HEK293T (cell line): ENCODE data around the gene SMIM5.

Experiments
- ARNT ChIP-seq: fragments of 450-650 bp; IDR thresholded peaks from 2 replicates; pipeline ENCODE4 v1.6.1; 2017; ENCODE audit warnings: mild to moderate bottlenecking
- BHLHE40 ChIP-seq: fragments of 450-650 bp; IDR thresholded peaks from 2 replicates; pipeline ENCODE4 v1.6.1; 2016; ENCODE audit warnings: mild to moderate bottlenecking, moderate library complexity, borderline replicate concordance
- HDGF ChIP-seq: fragments of 450-650 bp; IDR thresholded peaks from 2 replicates; pipeline ENCODE4 v1.6.1; 2017; ENCODE audit warnings: antibody characterized with exemption, borderline replicate concordance
- TARDBP ChIP-seq: fragments of 450-650 bp; IDR thresholded peaks from 2 replicates; pipeline ENCODE4 v1.6.1; 2016
- TF ChIP-seq, protein P1 (sequence below): fragments of 450-650 bp; IDR thresholded peaks from 2 replicates; pipeline ENCODE4 v1.6.1; 2016

DNA sequence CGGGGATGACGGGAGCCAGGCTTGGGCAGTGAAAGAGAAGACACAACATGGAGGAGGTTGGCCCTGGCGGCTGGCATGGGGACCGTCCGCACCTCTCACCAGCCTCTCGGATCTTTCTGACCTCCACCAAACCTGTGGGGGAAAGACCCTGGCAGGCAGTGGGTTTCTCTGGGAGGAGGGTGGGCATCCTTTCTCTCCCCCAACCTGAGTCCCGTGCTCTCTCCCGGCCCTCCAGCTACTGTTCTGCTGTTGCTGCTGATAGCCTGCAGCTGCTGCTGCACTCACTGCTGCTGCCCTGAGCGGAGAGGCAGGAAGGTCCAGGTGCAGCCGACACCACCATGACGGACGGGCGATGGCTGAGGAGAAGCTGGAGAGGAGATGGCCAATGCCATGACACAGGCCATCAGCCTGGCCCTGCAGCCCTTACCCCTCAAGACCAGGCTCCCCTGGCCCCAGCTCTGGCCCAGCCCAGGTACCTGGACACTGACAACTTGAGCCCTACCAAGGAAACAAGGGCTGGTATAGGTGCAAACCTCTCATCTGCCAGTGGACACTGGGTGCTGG, 7.4 kb downstream of the SMIM5 start:
- no peak for TF ChIP-seq HDGF
- TF ChIP-seq TARDBP: no peak
- TF ChIP-seq BHLHE40: no peak
- TF ChIP-seq, protein P1, sequence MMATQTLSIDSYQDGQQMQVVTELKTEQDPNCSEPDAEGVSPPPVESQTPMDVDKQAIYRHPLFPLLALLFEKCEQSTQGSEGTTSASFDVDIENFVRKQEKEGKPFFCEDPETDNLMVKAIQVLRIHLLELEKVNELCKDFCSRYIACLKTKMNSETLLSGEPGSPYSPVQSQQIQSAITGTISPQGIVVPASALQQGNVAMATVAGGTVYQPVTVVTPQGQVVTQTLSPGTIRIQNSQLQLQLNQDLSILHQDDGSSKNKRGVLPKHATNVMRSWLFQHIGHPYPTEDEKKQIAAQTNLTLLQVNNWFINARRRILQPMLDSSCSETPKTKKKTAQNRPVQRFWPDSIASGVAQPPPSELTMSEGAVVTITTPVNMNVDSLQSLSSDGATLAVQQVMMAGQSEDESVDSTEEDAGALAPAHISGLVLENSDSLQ: no peak
- no peak for TF ChIP-seq ARNT
